Neural cell (in vitro differentiated cells): ENCODE results near the gene ROCK1. TPM values are rescaled to one million over a fixed set of nuclear protein-coding genes. Genes with fewer than 3 reads are reported as not detected.

Source experiments
- H2AFZ ChIP-seq: fragments of 200-600, 300-800 bp; sonication (generic), shearing (Covaris generic); 2 replicates; pipeline ENCODE4 v1.6.0; 2014; ENCODE audit warnings: low read depth, mild to moderate bottlenecking, antibody characterized with exemption, low read length, moderate library complexity
- H3F3A ChIP-seq: fragments of 200-600 bp; shearing (Covaris generic); 2 replicates; pipeline ENCODE4 v1.6.1; 2016; ENCODE audit warnings: mild to moderate bottlenecking, moderate library complexity, mixed read lengths, antibody characterized with exemption, low read length; ENCODE audit not compliant: insufficient read depth, poor library complexity, severe bottlenecking
- H3K27ac ChIP-seq: fragments of 200-600, 300-800 bp; sonication (generic), shearing (Covaris generic); 2 replicates; pipeline ENCODE4 v1.5.1; 2014; ENCODE audit warnings: mild to moderate bottlenecking, low read length, moderate library complexity
- H3K27me3 ChIP-seq: fragments of 300-800, 200-600 bp; sonication (generic), shearing (Covaris generic); 2 replicates; pipeline ENCODE4 v1.6.0; 2014; ENCODE audit warnings: mild to moderate bottlenecking, low read depth, low read length, moderate library complexity; ENCODE audit not compliant: insufficient read depth
- H3K36me3 ChIP-seq: fragments of 300-800, 200-600 bp; sonication (generic), shearing (Covaris generic); 2 replicates; pipeline ENCODE4 v1.5.1; 2014; ENCODE audit warnings: mild to moderate bottlenecking, antibody characterized with exemption, low read length, moderate library complexity; ENCODE audit not compliant: insufficient read depth
- H3K4me2 ChIP-seq: fragments of 300-800, 200-600 bp; sonication (generic), shearing (Covaris generic); 2 replicates; pipeline ENCODE4 v1.6.0; 2014; ENCODE audit warnings: mild to moderate bottlenecking, low read length
- H3K4me3 ChIP-seq: fragments of 300-800, 200-600 bp; sonication (generic), shearing (Covaris generic); 2 replicates; pipeline ENCODE4 v1.5.1; 2014; ENCODE audit warnings: mild to moderate bottlenecking, low read length, moderate library complexity
- H3K79me2 ChIP-seq: fragments of 200-600 bp; shearing (Covaris generic); replicated peaks from 2 replicates; pipeline ENCODE4 v1.6.0; 2014; ENCODE audit warnings: mild to moderate bottlenecking, low read length, moderate library complexity; ENCODE audit not compliant: insufficient read depth
- H3K9ac ChIP-seq: fragments of 300-800, 200-600 bp; sonication (generic), shearing (Covaris generic); 2 replicates; pipeline ENCODE4 v1.6.1; 2016; ENCODE audit warnings: mild to moderate bottlenecking, low read length, mixed read lengths
- H3K9me2 ChIP-seq: fragments of 200-600 bp; shearing (Covaris generic); 2 replicates; pipeline ENCODE4 v1.6.1; 2016; ENCODE audit warnings: mild to moderate bottlenecking, low read length, mixed read lengths; ENCODE audit not compliant: insufficient read depth
- H3K9me3 ChIP-seq: fragments of 200-600, 300-800 bp; sonication (generic), shearing (Covaris generic); 2 replicates; pipeline ENCODE4 v1.6.1; 2016; ENCODE audit warnings: mild to moderate bottlenecking, mixed run types, low read length, moderate library complexity, mixed read lengths
- H4K20me1 ChIP-seq: fragments of 200-600 bp; shearing (Covaris generic); 2 replicates; pipeline ENCODE4 v1.6.1; 2016; ENCODE audit warnings: mild to moderate bottlenecking, mixed run types; ENCODE audit not compliant: insufficient read depth
- CTCF ChIP-seq: fragments of 450-650 bp; IDR thresholded peaks from 2 replicates; pipeline ENCODE4 v1.5.1; 2014; ENCODE audit warnings: antibody characterized with exemption, mild to moderate bottlenecking, moderate library complexity; ENCODE audit not compliant: poor library complexity, severe bottlenecking
- EP300 ChIP-seq: fragments of 450-650 bp; conservative IDR thresholded peaks from 2 replicates; pipeline ENCODE4 v1.6.1; 2014; ENCODE audit warnings: antibody characterized with exemption, mild to moderate bottlenecking, moderate library complexity; ENCODE audit not compliant: poor library complexity, severe bottlenecking
- EZH2 ChIP-seq: fragments of 200-600, 300-800 bp; shearing (Covaris generic), sonication (generic); IDR thresholded peaks from 2 replicates; pipeline ENCODE4 v1.6.1; 2014; ENCODE audit warnings: antibody characterized with exemption, low read length, borderline replicate concordance, mild to moderate bottlenecking; ENCODE audit not compliant: insufficient read depth, poor library complexity, severe bottlenecking
- MXI1 ChIP-seq: fragments of 450-650 bp; conservative IDR thresholded peaks from 2 replicates; pipeline ENCODE4 v1.6.1; 2014; ENCODE audit warnings: antibody characterized with exemption, mild to moderate bottlenecking; ENCODE audit not compliant: poor library complexity, severe bottlenecking
- POLR2AphosphoS5 ChIP-seq: IDR thresholded peaks from 2 replicates; pipeline ENCODE4 v1.6.1; 2012
- RAD21 ChIP-seq: fragments of 450-650 bp; conservative IDR thresholded peaks from 2 replicates; pipeline ENCODE4 v1.6.1; 2014; ENCODE audit warnings: antibody characterized with exemption, mild to moderate bottlenecking, moderate library complexity
- REST ChIP-seq: IDR thresholded peaks from 2 replicates; pipeline ENCODE4 v1.6.1; 2012; ENCODE audit warnings: borderline replicate concordance
- SMC3 ChIP-seq: fragments of 450-650 bp; conservative IDR thresholded peaks from 2 replicates; pipeline ENCODE4 v1.6.1; 2014; ENCODE audit warnings: antibody characterized with exemption, mild to moderate bottlenecking, moderate library complexity; ENCODE audit not compliant: poor library complexity
- TAF1 ChIP-seq: IDR thresholded peaks from 2 replicates; pipeline ENCODE4 v1.6.1; 2012; ENCODE audit warnings: low read depth
- polyA plus RNA-seq: library from polyadenylated mRNA; depleted of rRNA; stranded (reverse); fragments of >200 nt; gene quantifications from 2 replicates; pipeline ENCODE4 v1.2.3, GENCODE V29; 2014

ROCK1 gene
- polyA plus RNA-seq, 1 donor from 2014 or later = 43.0 TPM

GRCh38 chr18:21129566-21130216 is 18.1 kb upstream of the ROCK1 start:
- no peak for TF ChIP-seq TAF1
- peak; percentile 49 for TF ChIP-seq EP300
- peak overlapping the region; percentile 21 for H3K4me3 ChIP-seq
- no peaks in the 10 kb centered on the region for H3K9me2 ChIP-seq
- H3K9me3 ChIP-seq = no peaks in the 10 kb centered on the region
- no peaks in the 10 kb centered on the region for H3K36me3 ChIP-seq
- H3K79me2 ChIP-seq = no peaks in the 10 kb centered on the region
- no peaks in the 10 kb centered on the region for H3K27me3 ChIP-seq
- no peak overlapping the region for H2AFZ ChIP-seq
- H3K9ac ChIP-seq = no peak overlapping the region
- no peaks in the 10 kb centered on the region for H4K20me1 ChIP-seq
- H3K4me2 ChIP-seq = peak overlapping the region; percentile 13
- no peaks in the 10 kb centered on the region for H3F3A ChIP-seq
- no peak overlapping the region for H3K27ac ChIP-seq

- Histone ChIP-seq H3K27me3 (no peaks in the 10 kb centered on the region), H3K9ac (no peak overlapping the region), H3K36me3 (no peaks in the 10 kb centered on the region), H3K9me3 (no peaks in the 10 kb centered on the region), H3K4me3 (no peak overlapping the region), H3K27ac (no peak overlapping the region), H3K79me2 (no peaks in the 10 kb centered on the region), H3K9me2 (no peaks in the 10 kb centered on the region), H3F3A (no peaks in the 10 kb centered on the region), H2AFZ (no peak overlapping the region), H4K20me1 (no peaks in the 10 kb centered on the region), H3K4me2 (no peak overlapping the region)
- no peak for TF ChIP-seq SMC3
- TF ChIP-seq EP300 = no peak
- TF ChIP-seq CTCF = no peak
- TF ChIP-seq TAF1 = no peak
- no peak for TF ChIP-seq REST
- TF ChIP-seq POLR2AphosphoS5 = no peak
- no peak for TF ChIP-seq RAD21
- TF ChIP-seq MXI1 = no peak
Measured at GRCh38 chr18:21123290-21123926, 11.8 kb upstream of the ROCK1 start.

GRCh38 chr18:21118806-21119205 is 7.2 kb upstream of the ROCK1 start:
- H3K4me3 ChIP-seq = no peak overlapping the region
- H3K9me2 ChIP-seq = no peaks in the 10 kb centered on the region
- H3K27ac ChIP-seq = no peak overlapping the region
- no peak overlapping the region for H2AFZ ChIP-seq
- TF ChIP-seq RAD21 (no peak), SMC3 (no peak), MXI1 (no peak), CTCF (no peak), REST (no peak), EZH2 (no peak), POLR2AphosphoS5 (no peak), TAF1 (no peak)
- no peaks in the 10 kb centered on the region for H3K27me3 ChIP-seq
- H3K9ac ChIP-seq = no peak overlapping the region
- H3K9me3 ChIP-seq = no peaks in the 10 kb centered on the region
- H3F3A ChIP-seq = no peaks in the 10 kb centered on the region
- H3K36me3 ChIP-seq = no peaks in the 10 kb centered on the region
- no peak overlapping the region for H3K4me2 ChIP-seq
- H3K79me2 ChIP-seq = no peaks in the 10 kb centered on the region
- no peaks in the 10 kb centered on the region for H4K20me1 ChIP-seq
